ENCODE data around the gene C3orf20.

The C3orf20 gene

GRCh38 chr3:14802381-14802731 is 127.4 kb downstream of the C3orf20 start:
- Histone ChIP-seq H3K18ac (ENCODE audit: low read length) (peak overlapping the region; percentile 25), H2AK5ac (ENCODE audit: low read depth, low read length) (no peak overlapping the region), H3K27me3 (ENCODE audit: control insufficient read depth in 3 of 3, insufficient read depth in 3 of 3, low read depth in 1 of 3, low read length in 3 of 3) (peaks cover 0 to 52% (median 0%) of the 10 kb centered on the region in 3 experiments), H3K36me3 (replicated peaks in 1 of 2; ENCODE audit: control insufficient read depth in 2 of 2, insufficient read depth in 2 of 2, low read length in 2 of 2) (no peaks in the 10 kb centered on the region), H2BK120ac (ENCODE audit: low read depth, low read length) (no peak overlapping the region), H4K8ac (ENCODE audit: low read depth, low read length) (no peak overlapping the region), H3K9me3 (replicated peaks in 1 of 2; ENCODE audit: control insufficient read depth in 2 of 2, insufficient read depth in 1 of 2, low read depth in 1 of 2, low read length in 2 of 2) (peaks cover 0 to 2% of the 10 kb centered on the region in 2 donors), H2BK15ac (ENCODE audit: low read length) (no peak overlapping the region), H2BK12ac (ENCODE audit: low read length) (peak overlapping the region; percentile 35), H3K14ac (ENCODE audit: low read length) (peak overlapping the region; percentile 50), H2AFZ (ENCODE audit: low read length) (no peak overlapping the region), H3K27ac (replicated peaks; ENCODE audit: low read length) (no peak overlapping the region), H3K79me1 (ENCODE audit: low read depth, low read length) (no peaks in the 10 kb centered on the region), H3K4me3 (ENCODE audit: low read length in 2 of 2) (no peak overlapping the region), H3K4ac (ENCODE audit: low read length) (no peak overlapping the region), H4K91ac (ENCODE audit: low read depth, low read length, poor library complexity) (no peak overlapping the region), H3K23ac (ENCODE audit: low read depth, low read length, poor library complexity) (no peak overlapping the region), H3K9ac (ENCODE audit: low read depth, low read length, poor library complexity) (no peak overlapping the region), H2BK5ac (ENCODE audit: low read length) (no peak overlapping the region), H3K4me1 (ENCODE audit: control insufficient read depth in 2 of 2, insufficient read depth in 1 of 2, low read depth in 1 of 2, low read length in 2 of 2) (no peaks in the 10 kb centered on the region), H3K4me2 (ENCODE audit: insufficient read depth, low read length, poor library complexity, severe bottlenecking) (no peak overlapping the region)
- no peak for DNase-seq (ENCODE audit: low spot score)
- WGBS, 2 donors (ENCODE audit: extremely low coverage in 2 of 2, insufficient read length in 2 of 2, insufficient replicate concordance in 1 of 2), result no CpG with 5 or more reads among the region's 7 CpGs

GRCh38 chr3:14803101-14803980 is 128.4 kb downstream of the C3orf20 start:
- Histone ChIP-seq H3K4me1 (ENCODE audit: control insufficient read depth in 2 of 2, insufficient read depth in 1 of 2, low read depth in 1 of 2, low read length in 2 of 2) (no peaks in the 10 kb centered on the region), H3K4ac (ENCODE audit: low read length) (no peak overlapping the region), H3K9me3 (replicated peaks in 1 of 2; ENCODE audit: control insufficient read depth in 2 of 2, insufficient read depth in 1 of 2, low read depth in 1 of 2, low read length in 2 of 2) (no peaks in the 10 kb centered on the region), H2AK5ac (ENCODE audit: low read depth, low read length) (no peak overlapping the region), H3K36me3 (replicated peaks in 1 of 2; ENCODE audit: control insufficient read depth in 2 of 2, insufficient read depth in 2 of 2, low read length in 2 of 2) (no peaks in the 10 kb centered on the region), H3K27me3 (ENCODE audit: control insufficient read depth in 3 of 3, insufficient read depth in 3 of 3, low read depth in 1 of 3, low read length in 3 of 3) (peaks cover 0 to 57% (median 0%) of the 10 kb centered on the region in 3 experiments), H3K9ac (ENCODE audit: low read depth, low read length, poor library complexity) (no peak overlapping the region), H2BK15ac (ENCODE audit: low read length) (no peak overlapping the region), H2BK120ac (ENCODE audit: low read depth, low read length) (no peak overlapping the region), H3K79me1 (ENCODE audit: low read depth, low read length) (no peaks in the 10 kb centered on the region), H4K91ac (ENCODE audit: low read depth, low read length, poor library complexity) (no peak overlapping the region), H2BK5ac (ENCODE audit: low read length) (no peak overlapping the region), H3K4me3 (ENCODE audit: low read length in 2 of 2) (no peak overlapping the region), H3K14ac (ENCODE audit: low read length) (no peak overlapping the region), H3K4me2 (ENCODE audit: insufficient read depth, low read length, poor library complexity, severe bottlenecking) (no peak overlapping the region), H4K8ac (ENCODE audit: low read depth, low read length) (no peak overlapping the region), H3K27ac (replicated peaks; ENCODE audit: low read length) (no peak overlapping the region), H3K23ac (ENCODE audit: low read depth, low read length, poor library complexity) (no peak overlapping the region), H2AFZ (ENCODE audit: low read length) (no peak overlapping the region), H3K18ac (ENCODE audit: low read length) (no peak overlapping the region), H2BK12ac (ENCODE audit: low read length) (no peak overlapping the region)
- no peak for DNase-seq (ENCODE audit: low spot score)
- WGBS, 2 donors (ENCODE audit: extremely low coverage in 2 of 2, insufficient read length in 2 of 2, insufficient replicate concordance in 1 of 2), result no CpG with 5 or more reads among the region's 13 CpGs

- H4K91ac ChIP-seq (ENCODE audit: low read depth, low read length, poor library complexity), result no peak overlapping the region
- H3K9ac ChIP-seq (ENCODE audit: low read depth, low read length, poor library complexity), result no peak overlapping the region
- peak overlapping the region; percentile 88 for H2AFZ ChIP-seq (ENCODE audit: low read length)
- H3K18ac ChIP-seq (ENCODE audit: low read length), result peak overlapping the region; percentile 41
- H3K9me3 ChIP-seq (replicated peaks in 1 of 2; ENCODE audit: control insufficient read depth in 2 of 2, insufficient read depth in 1 of 2, low read depth in 1 of 2, low read length in 2 of 2), result no peaks in the 10 kb centered on the region
- H3K4me2 ChIP-seq (ENCODE audit: insufficient read depth, low read length, poor library complexity, severe bottlenecking), result no peak overlapping the region
- peaks cover 0 to 66% (median 8%) of the 10 kb centered on the region in 3 experiments for H3K27me3 ChIP-seq (ENCODE audit: control insufficient read depth in 3 of 3, insufficient read depth in 3 of 3, low read depth in 1 of 3, low read length in 3 of 3)
- DNase-seq (ENCODE audit: low spot score), result no peak
- no peak overlapping the region for H2BK5ac ChIP-seq (ENCODE audit: low read length)
- H2BK120ac ChIP-seq (ENCODE audit: low read depth, low read length), result no peak overlapping the region
- H3K4me3 ChIP-seq (ENCODE audit: low read length in 2 of 2), result no peak overlapping the region
- H3K79me1 ChIP-seq (ENCODE audit: low read depth, low read length), result no peaks in the 10 kb centered on the region
- H3K23ac ChIP-seq (ENCODE audit: low read depth, low read length, poor library complexity), result no peak overlapping the region
- no peak overlapping the region for H2AK5ac ChIP-seq (ENCODE audit: low read depth, low read length)
- H4K8ac ChIP-seq (ENCODE audit: low read depth, low read length), result peak overlapping the region; percentile 27
- H2BK12ac ChIP-seq (ENCODE audit: low read length), result no peak overlapping the region
- no peak overlapping the region for H3K4ac ChIP-seq (ENCODE audit: low read length)
- no peak overlapping the region for H3K14ac ChIP-seq (ENCODE audit: low read length)
- no peak overlapping the region for H2BK15ac ChIP-seq (ENCODE audit: low read length)
- no peaks in the 10 kb centered on the region for H3K36me3 ChIP-seq (replicated peaks in 1 of 2; ENCODE audit: control insufficient read depth in 2 of 2, insufficient read depth in 2 of 2, low read length in 2 of 2)
- WGBS, 2 donors (ENCODE audit: extremely low coverage in 2 of 2, insufficient read length in 2 of 2, insufficient replicate concordance in 1 of 2), result no CpG with 5 or more reads among the region's 12 CpGs
- no peaks in the 10 kb centered on the region for H3K4me1 ChIP-seq (ENCODE audit: control insufficient read depth in 2 of 2, insufficient read depth in 1 of 2, low read depth in 1 of 2, low read length in 2 of 2)
- H3K27ac ChIP-seq (replicated peaks; ENCODE audit: low read length), result no peak overlapping the region
Observed at GRCh38 chr3:14803981-14804834, 129.3 kb downstream of the C3orf20 start.
